ENCODE results near the gene ORMDL3. TPM values are rescaled to one million over a fixed set of nuclear protein-coding genes. Genes with fewer than 3 reads are reported as not detected.

ORMDL3 gene
- total RNA-seq = 100 to 1,000 TPM; 166 to 168 TPM

GRCh38 chr17:39927101-39927928 lies at the start of gene ORMDL3, which contains the start of gene LRRC3C:
ORMDL3 (minus strand) TSS chr17:39927601; CDS start chr17:39924203, 3,398 bp downstream.
LRRC3C (plus strand) TSS chr17:39927732; CDS start chr17:39941524, 13,792 bp downstream.

GRCh38 chr17:39962642-39963220 lies 35.3 kb upstream of the ORMDL3 start, which contains the start of gene GSDMA:
GSDMA (plus strand) TSS chr17:39963004; CDS start chr17:39965688, 2,684 bp downstream.

Other genes with a start within 250 kb of the ORMDL3 start
- 10 to 100 TPM; 25.5 to 25.8 TPM for gene PGAP3, start 239.5 kb downstream of the ORMDL3 start, total RNA-seq
- gene ERBB2, start 227.5 kb downstream of the ORMDL3 start, total RNA-seq = 1 to 10 TPM; 3.5 to 5.3 TPM
- gene MIEN1, start 197.1 kb downstream of the ORMDL3 start, total RNA-seq = 10 to 100 TPM; 48.8 to 50.0 TPM
- gene GRB7, start 189.7 kb downstream of the ORMDL3 start, total RNA-seq = under 1 TPM; 0.67 to 0.73 TPM
- gene IKZF3, start 63.3 kb downstream of the ORMDL3 start, total RNA-seq = 10 to 100 TPM; 21.1 to 25.4 TPM
- gene ZPBP2, start 59.4 kb downstream of the ORMDL3 start, total RNA-seq = not detected
- gene GSDMB, start 9.0 kb downstream of the ORMDL3 start, total RNA-seq = 10 to 100 TPM; 66.2 to 70.4 TPM
- gene LRRC3C, start 131 bp upstream of the ORMDL3 start, total RNA-seq = not detected
- under 1 TPM; 0.29 to 0.66 TPM for gene GSDMA, start 35.4 kb upstream of the ORMDL3 start, total RNA-seq
- 10 to 100 TPM; 73.3 to 76.2 TPM for gene PSMD3, start 53.2 kb upstream of the ORMDL3 start, total RNA-seq
- not detected for gene CSF3, start 87.8 kb upstream of the ORMDL3 start, total RNA-seq
- 10 to 100 TPM; 77.7 to 84.6 TPM for gene MED24, start 126.8 kb upstream of the ORMDL3 start, total RNA-seq
- gene THRA, start 135.4 kb upstream of the ORMDL3 start, total RNA-seq = 1 to 10 TPM; 9.2 to 10.0 TPM
- 1 to 10 TPM; 5.1 to 5.9 TPM for gene NR1D1, start 173.0 kb upstream of the ORMDL3 start, total RNA-seq
- gene MSL1, start 194.4 kb upstream of the ORMDL3 start, total RNA-seq = 10 to 100 TPM; 89.9 to 95.7 TPM
- gene CASC3, start 212.9 kb upstream of the ORMDL3 start, total RNA-seq = 10 to 100 TPM; 81.1 to 81.3 TPM
- 1 to 10 TPM; 3.8 to 4.5 TPM for gene RAPGEFL1, start 249.9 kb upstream of the ORMDL3 start, total RNA-seq

All from activated naive CD4-positive, alpha-beta T cell treated with anti-CD3 and anti-CD28 coated beads, Interleukin-2, amount 10 ng/mL, durations not matched to agents 5 hours and 36 hours (primary cell).